HG03439 (cell line): ENCODE results near the gene NUP42.
"Not testable (repeated sequence)": the region's sequence is repeated elsewhere in the genome, so short reads cannot be mapped to it uniquely, and the experiment has no call there.

Experiments
- ATAC-seq: cut with Tn5 transposase; IDR thresholded peaks from one replicate; pipeline ENCODE4 v1.9.1; 2021; ENCODE audit warnings: mild to moderate bottlenecking, moderate library complexity; ENCODE audit not compliant: unreplicated experiment

The NUP42 gene

DNA sequence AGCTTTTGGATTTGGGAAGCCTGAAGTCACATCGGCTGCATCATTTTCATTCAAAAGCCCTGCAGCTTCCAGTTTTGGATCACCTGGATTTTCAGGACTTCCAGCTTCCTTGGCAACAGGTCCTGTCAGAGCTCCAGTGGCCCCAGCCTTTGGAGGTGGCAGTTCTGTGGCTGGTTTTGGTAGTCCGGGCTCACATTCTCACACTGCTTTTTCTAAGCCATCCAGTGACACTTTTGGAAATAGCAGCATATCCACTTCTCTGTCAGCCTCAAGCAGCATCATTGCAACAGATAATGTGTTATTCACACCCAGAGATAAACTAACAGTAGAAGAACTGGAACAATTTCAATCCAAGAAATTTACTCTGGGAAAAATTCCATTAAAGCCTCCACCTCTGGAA is 18.5 kb downstream of the NUP42 start:
- no peak for ATAC-seq

GRCh38 chr7:23204241-23204640 is 22.4 kb downstream of the NUP42 start:
- no peak for ATAC-seq

DNA sequence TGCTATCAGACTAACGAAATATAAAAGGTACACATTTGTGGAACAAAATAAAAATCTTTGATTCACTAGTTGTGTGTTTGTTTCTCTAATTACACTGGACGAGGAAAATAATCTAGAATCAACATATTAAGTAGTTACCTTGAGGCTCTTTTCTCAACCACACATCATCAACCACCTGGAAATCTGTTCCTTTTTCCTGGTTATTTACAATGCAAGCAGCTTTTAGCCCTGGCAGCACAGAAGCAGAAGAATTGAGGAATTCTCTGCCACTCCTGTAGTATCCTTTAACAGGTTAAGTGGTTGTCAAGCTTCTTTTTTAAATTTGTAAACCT is 23.7 kb downstream of the NUP42 start:
- no peak for ATAC-seq

GRCh38 chr7:23205909-23206767 is 24.3 kb downstream of the NUP42 start:
- no peak for ATAC-seq

- ATAC-seq = no peak
These were observed 25.2 kb downstream of the NUP42 start for GRCh38 chr7:23207021-23207420.

GRCh38 chr7:23207884-23208283 is 26.0 kb downstream of the NUP42 start:
- no peak for ATAC-seq

DNA sequence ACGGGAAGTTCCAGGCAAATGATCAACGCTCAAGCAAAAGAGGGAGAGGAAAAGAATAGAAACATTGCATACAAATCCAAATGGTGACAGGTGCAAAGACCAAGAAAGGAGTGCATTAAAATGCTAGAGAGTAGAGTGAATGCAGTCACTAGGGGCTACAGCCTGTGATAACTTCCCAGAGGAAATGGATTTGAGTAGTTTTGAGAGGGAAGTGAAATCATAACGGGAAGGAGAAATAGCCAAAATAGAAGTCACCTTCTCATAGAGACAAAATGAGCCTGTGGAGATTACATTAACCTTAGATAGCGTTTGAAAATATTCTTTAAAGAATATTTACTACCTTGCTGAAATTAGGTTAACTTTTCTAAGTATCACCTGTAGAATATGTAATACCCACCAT is 26.5 kb downstream of the NUP42 start:
- ATAC-seq = no peak

DNA sequence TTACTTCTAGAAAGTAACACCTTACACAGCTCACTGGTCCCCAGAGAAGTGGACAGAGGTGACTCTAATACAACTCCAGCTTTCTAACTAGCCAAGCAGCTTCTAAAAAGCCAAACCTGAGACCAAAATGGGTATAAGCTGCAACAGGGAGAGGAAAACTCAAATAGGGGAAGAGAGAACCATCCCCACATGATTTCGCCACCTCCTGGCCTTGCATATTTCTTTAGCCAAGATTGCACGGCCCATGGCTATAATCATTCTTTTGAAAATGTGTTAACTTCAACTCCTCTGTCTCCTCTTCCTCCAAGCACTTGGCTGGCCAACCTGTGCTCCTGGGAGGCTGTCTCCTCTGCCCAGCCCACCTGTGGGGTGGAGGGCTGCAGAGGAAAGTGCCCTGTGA is 28.7 kb downstream of the NUP42 start:
- no peak for ATAC-seq

DNA sequence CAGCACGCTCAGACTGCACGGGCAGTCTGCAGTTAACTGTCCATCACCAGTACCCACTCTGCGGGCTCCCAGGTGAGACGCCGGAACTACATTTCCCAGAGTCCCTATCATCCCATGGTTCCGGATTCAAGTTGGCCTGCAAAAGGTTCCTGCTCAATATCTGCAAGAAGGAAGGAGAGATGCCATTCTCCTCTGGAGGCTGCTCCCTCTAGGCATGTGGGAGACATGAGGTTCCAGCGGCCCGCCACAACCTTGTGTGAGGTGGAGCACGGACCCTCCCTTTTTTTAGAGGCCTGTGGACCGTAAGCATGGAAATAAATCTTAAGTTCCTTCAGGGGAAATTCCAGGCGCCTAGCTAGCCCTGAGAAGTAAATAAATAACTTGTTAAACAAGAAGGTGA is 29.7 kb downstream of the NUP42 start:
- no peak for ATAC-seq

DNA sequence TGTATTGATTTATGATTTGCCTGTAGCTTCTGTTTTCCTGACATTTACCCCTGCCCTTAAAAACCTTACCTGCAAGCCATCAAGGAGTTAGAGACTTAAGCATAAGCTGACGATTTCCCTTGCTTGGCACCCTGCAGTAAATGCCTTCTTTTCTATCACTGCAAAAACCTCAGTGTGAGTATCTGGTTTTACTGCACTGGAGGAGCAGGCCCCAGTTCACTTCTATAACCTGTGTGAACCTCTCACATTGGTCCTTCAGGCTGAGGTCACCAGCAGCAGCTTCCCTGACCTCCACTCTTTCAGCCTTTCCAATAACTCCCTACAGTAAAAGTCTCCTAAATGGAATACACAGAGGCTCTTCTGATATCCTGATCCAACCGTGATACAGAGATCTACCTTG is 30.5 kb downstream of the NUP42 start:
- no peak for ATAC-seq

- no peak for ATAC-seq
These were observed 31.0 kb downstream of the NUP42 start for GRCh38 chr7:23212841-23213240.

DNA sequence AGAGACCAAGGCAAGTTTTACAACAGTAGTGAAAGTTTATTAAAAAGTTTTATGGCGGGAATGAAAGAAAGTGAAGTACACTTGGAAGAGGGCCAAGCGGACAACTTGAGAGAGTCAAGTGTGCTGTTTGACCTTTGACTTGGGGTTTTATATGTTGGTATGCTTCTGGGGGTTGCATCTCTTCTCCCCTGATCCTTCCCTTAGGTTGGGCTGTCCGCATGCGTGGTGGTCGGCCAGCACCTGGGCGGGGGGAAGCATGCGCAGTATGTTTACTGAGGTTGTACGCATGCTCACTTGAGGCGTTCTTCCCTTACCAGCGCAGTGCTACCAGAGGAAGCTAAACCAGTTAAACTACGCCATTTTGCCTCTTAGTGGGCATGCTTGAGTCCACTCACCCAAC is 31.9 kb downstream of the NUP42 start:
- ATAC-seq = no peak

GRCh38 chr7:23214423-23214822 is 32.6 kb downstream of the NUP42 start:
- no peak for ATAC-seq

DNA sequence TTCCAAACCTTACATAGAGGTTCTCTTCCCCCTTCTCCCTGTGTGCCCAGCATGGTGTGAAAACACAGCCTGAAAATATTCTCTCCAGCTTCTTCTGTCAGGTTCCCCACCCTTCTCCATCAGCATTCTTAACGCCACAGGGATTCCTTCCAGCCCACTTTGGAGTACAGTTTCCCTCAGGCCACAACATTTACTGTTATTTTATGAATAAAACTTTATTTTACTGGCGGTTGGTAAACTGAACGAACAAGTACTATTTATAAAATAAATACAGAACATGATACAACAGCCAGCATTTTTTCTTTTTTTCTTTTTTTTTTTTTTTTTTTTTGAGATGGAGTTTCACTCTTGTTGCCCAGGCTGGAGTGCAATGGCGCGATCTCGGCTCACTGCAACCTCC is 33.1 kb downstream of the NUP42 start:
- no peak for ATAC-seq

DNA sequence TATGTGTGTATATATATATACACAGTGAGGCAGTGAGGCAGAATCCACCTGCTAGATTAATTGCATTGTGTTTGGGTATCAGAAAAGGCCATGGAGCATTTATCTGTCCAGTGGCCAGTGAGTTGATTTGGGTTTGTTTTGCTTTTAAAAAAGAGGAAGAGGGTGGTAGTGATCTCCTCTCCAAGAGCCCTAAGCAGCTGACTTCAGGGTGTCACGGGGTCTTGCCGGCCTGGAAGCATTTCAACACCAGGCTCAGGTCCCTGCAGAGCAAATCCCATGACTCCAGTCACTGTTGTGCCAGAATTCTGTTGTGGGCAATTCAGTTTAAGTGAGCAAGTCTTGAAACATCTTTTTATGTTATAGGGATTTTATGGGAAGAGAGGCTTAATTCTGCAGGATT is 34.2 kb downstream of the NUP42 start:
- ATAC-seq = no peak

DNA sequence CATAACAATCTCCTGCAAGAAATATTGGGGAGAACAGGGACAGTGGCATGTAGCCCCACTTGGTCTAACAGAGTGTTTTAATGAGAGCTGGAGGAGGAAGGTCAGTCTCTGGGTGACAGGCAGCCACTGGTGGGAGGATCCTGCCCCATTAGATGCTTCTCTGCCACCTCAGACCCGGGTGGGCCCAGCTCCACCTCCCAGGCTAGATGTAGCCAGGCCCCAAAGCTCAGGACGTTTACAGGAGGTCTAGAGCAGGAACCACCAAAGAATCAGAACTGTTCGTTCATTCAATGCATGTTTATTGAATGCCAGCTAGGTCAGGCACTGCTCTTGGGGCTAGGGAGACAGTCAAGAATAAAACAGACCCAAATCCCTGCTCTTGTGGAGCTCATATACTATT is 36.3 kb downstream of the NUP42 start:
- no peak for ATAC-seq

DNA sequence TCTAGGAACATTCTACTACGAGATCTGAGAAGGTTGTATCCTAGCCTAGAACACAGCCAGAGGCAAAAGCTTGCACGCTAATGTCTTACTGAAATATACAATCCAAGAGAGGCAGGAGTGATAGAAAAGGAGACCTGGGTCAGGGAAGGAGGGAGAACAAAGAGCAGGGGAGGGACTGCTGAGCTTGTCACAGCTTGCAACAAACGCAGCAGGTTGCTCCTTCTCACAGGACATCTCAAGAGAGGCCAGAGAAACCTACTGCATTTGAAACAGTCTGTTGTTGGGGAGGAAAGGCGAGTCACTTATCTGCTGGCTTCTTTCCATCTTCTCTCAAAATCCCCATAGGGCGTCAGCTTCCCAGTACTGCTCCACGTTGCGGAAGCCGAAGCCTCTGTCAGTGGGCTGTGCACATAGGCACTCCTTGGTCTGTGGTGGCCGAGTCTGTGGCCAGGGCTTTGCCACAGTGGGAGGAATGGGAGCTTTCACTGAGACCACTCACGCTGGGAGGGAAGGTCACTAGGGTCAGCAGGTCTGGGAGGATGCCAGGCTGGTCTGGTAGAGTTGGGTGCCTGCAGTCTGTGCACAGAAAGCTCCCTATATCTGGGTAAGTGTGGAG is 39.0 kb downstream of the NUP42 start:
- ATAC-seq = no peak

DNA sequence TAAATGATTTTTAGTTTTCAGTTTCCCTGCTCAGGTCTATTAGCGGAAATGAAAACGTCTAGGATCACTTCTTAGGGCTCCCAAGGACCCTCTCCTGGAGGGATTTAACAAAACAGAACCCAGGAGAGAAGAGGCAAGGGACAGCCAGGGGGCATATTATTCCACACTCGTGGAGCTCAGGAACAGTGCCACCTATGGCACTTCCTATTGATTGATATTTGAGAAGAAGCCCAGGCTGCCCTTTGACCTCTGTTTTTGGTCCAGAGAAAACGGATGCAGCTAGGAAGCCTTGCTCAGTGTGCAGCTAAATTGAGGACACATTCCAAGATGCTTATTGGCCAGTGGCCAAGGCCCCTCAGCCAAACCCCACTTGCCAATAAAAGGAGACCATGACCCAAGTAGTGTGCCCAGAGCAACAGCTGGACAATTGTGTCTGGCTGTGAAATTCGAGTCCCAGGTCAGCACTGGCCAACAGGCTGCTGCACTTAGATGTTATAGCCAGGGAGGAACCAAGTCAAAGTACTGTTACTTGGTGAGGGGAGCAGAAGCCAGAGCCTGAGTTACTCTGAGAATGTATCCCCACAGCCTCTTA is 40.7 kb downstream of the NUP42 start:
- ATAC-seq = no peak

DNA sequence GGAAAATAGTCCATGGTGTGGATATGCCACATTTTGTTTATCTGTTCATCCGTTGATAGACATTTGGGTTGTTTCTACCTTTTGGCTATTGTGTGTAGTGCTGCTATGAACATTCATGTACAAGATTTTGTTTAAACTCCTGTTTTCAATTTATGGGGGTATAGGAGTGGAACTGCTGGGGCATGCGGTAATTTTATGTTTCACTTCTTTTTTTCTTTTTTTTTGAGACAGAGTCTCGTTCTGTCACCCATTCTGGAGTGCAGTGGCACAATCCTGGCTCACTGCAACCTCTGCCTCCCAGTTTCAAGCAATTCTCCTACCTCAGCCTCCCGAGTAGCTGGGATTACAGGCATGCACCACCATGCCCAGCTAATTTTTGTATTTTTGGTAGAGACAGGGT is 42.5 kb downstream of the NUP42 start:
- ATAC-seq = not testable (repeated sequence)

GRCh38 chr7:23226844-23227450 is 45.1 kb downstream of the NUP42 start:
- ATAC-seq = no peak

DNA sequence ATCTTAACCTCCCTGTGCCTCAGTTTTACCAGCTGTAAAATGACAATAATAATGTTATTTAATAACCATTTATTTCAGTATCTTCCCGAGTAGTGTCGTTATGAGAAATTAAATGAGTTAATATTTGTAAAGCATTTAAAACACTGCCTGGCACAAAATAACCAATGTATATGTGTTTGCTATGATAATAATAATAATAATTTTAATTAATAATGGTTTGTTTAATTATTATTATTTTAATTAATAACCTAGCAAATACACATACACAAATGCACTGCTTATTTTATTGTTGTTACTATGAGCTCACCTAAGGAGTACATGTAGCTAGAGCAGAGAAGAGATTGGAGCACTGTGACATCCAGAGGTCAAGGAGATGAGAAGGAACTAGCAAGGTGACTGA is 46.6 kb downstream of the NUP42 start:
- no peak for ATAC-seq

- ATAC-seq = no peak
These were observed 48.8 kb downstream of the NUP42 start for GRCh38 chr7:23230641-23231101.
